K562 (cell line): ENCODE data around the gene ID1. TPM values are rescaled to one million over a fixed set of nuclear protein-coding genes. Genes with fewer than 3 reads are reported as not detected.

ENCODE experiments used
- CXXC5 ChIP-seq: fragments of 250-450 bp; sonication (Bioruptor Pico); IDR thresholded peaks from 2 replicates; pipeline ENCODE4 v1.8.0; 2022; ENCODE audit warnings: inconsistent platforms, mild to moderate bottlenecking, moderate library complexity
- FOXJ2 ChIP-seq: fragments of 200-800 bp; sonication (Bioruptor generic); IDR thresholded peaks from 2 replicates; pipeline ENCODE4 v1.6.1; 2016; ENCODE audit warnings: missing genetic modification characterization, missing compliant biosample characterization
- FUS ChIP-seq: fragments of 200-400 bp; formaldehyde crosslinking; optimal IDR thresholded peaks from 2 replicates; pipeline ENCODE3; 2017; ENCODE audit warnings: low read depth, low read length
- MITF ChIP-seq: IDR thresholded peaks from 2 replicates; pipeline ENCODE4 v1.6.1; 2014; ENCODE audit warnings: antibody characterized with exemption
- SMARCE1 ChIP-seq: fragments of 450-650 bp; IDR thresholded peaks from 2 replicates; pipeline ENCODE4 v1.7.1; 2016; ENCODE audit warnings: mild to moderate bottlenecking
- ZBTB12 ChIP-seq: fragments of 250-450 bp; sonication (Bioruptor Pico); IDR thresholded peaks from 2 replicates; pipeline ENCODE4 v1.4.0; 2020
- ZNF3 ChIP-seq: fragments of 250-450 bp; sonication (Bioruptor Pico); IDR thresholded peaks from 2 replicates; pipeline ENCODE4 v1.5.0; 2021; ENCODE audit warnings: mild to moderate bottlenecking, moderate library complexity
- ZNF318 ChIP-seq, 2 experiments: fragments of 450-650 bp; IDR thresholded peaks; 2 replicates each; pipeline ENCODE4 v1.6.1; 2016; ENCODE audit warnings: mild to moderate bottlenecking in 2 of 2, borderline replicate concordance in 1 of 2, low read depth in 1 of 2, moderate library complexity in 1 of 2
- polyA plus RNA-seq, 8 experiments: library from polyadenylated mRNA; depleted of rRNA in 4 of 8; stranded (reverse) in 5 of 8; unstranded in 3 of 8; fragments of >200 nt; fragmentation: Nextera tagmentation in 2 of 8; fragmentation: Illumina TruSeq in 1 of 8; extraction: Ambion mirVana in 2 of 8; extraction: Trizol in 1 of 8; gene quantifications; 2 replicates each; pipeline versions ENCODE4 v1.2.1 to v1.2.3, GENCODE V29; 2011 to 2014; ENCODE audit warnings: inconsistent platforms in 1 of 8, missing spikeins in 1 of 8
- total RNA-seq, 7 experiments: library from RNA; depleted of rRNA in 6 of 7; stranded (reverse); fragments of >200 nt in 6 of 7; fragmentation: Illumina TruSeq in 2 of 7; extraction: Trizol in 2 of 7; gene quantifications; 2 replicates each; pipeline versions ENCODE4 v1.2.1 to v1.2.3, GENCODE V29; 2011 to 2021; ENCODE audit warnings: low replicate concordance in 1 of 7
- TF ChIP-seq, protein P1 (sequence below): sonication (generic); formaldehyde crosslinking; IDR thresholded peaks from 2 replicates; pipeline ENCODE4 v1.8.0; 2022; ENCODE audit warnings: missing genetic modification reagents, mild to moderate bottlenecking, borderline replicate concordance

ID1 gene
- total and polyA plus RNA-seq, 9 of the 15 experiments (the other 6 are each of a cell fraction or from before 2014, with no cell fraction given) = 1.4 to 358 (median 65.0) TPM

- TF ChIP-seq ZNF3 (CRISPR knock-in tag) (no peak), SMARCE1 (no peak), FUS (no peak), ZNF318 (IDR thresholded peaks at IDR 0.05; ENCODE audit: borderline replicate concordance in 1 of 2, low read depth in 1 of 2) (no peak), MITF (no peak), CXXC5 (peak; percentile 79), ZBTB12 (CRISPR knock-in tag) (no peak), FOXJ2 (no peak)
- TF ChIP-seq, protein P1, sequence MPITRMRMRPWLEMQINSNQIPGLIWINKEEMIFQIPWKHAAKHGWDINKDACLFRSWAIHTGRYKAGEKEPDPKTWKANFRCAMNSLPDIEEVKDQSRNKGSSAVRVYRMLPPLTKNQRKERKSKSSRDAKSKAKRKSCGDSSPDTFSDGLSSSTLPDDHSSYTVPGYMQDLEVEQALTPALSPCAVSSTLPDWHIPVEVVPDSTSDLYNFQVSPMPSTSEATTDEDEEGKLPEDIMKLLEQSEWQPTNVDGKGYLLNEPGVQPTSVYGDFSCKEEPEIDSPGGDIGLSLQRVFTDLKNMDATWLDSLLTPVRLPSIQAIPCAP (CRISPR knock-in tag) = no peak
Measured at GRCh38 chr20:31605031-31605901, at the start of gene ID1 (continued).
